ENCODE measurements around the gene DLX2. TPM values are rescaled to one million over a fixed set of nuclear protein-coding genes. Genes with fewer than 3 reads are reported as not detected.
A peak's percentile ranks its signal among the peaks of the same experiment; 100 is the strongest.

Gene DLX2
- total RNA-seq, 1 experiment from 2014 or later, result 0.76 TPM

DNA sequence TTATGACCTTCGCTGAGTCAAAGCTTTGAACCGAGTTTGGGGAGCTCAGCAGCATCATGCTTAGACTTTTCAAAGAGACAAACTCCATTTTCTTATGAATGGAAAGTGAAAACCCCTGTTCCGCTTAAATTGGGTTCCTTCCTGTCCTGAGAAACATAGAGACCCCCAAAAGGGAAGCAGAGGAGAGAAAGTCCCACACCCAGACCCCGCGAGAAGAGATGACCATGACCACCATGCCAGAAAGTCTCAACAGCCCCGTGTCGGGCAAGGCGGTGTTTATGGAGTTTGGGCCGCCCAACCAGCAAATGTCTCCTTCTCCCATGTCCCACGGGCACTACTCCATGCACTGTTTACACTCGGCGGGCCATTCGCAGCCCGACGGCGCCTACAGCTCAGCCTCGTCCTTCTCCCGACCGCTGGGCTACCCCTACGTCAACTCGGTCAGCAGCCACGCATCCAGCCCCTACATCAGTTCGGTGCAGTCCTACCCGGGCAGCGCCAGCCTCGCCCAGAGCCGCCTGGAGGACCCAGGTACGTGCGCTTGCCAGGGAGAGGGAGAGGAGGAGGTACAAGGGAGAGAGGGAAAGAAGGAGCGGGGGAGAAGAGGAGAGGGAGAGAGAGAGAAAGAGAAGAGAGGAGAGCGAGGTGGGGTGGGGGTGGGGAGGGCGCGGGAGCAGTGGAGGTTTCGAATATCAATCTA is 17.1 kb downstream of the DLX2 start, which contains the start of gene DLX1:
Gene DLX1, plus strand, starts transcription at position 48 of the 700 bp plus-strand sequence. Its CDS starts 171 bp downstream, at position 219.
- no TSS peak for BruUV-seq (replicated peaks)
- Histone ChIP-seq H3K4me3 (peak within 1 kb of the TSS; percentile 37; the same call in 1 of the 2 replicates), H3K79me2 (ENCODE audit: low read depth) (no peaks in the 10 kb centered on the region), H3K4me1 (replicated peaks; ENCODE audit: insufficient read depth) (0 out of 2 replicates have a peak, but pooled peaks cover 4% of the 10 kb centered on the region), H3F3A (ENCODE audit: insufficient read depth, low read depth) (peaks cover 10% of the 10 kb centered on the region; the same call in 1 of the 2 replicates), H3K27me3 (ENCODE audit: insufficient read depth, low read depth) (no peaks in the 10 kb centered on the region), H4K20me1 (ENCODE audit: insufficient read depth) (no peaks in the 10 kb centered on the region), H3K9me2 (ENCODE audit: insufficient read depth) (no peaks in the 10 kb centered on the region), H3K27ac (no peak within 1 kb of the TSS), H2AFZ (peak within 1 kb of the TSS; percentile 49), H3K36me3 (ENCODE audit: low read depth) (no peaks in the 10 kb centered on the region), H3K9me3 (ENCODE audit: insufficient read depth, low read depth) (peaks cover 5% of the 10 kb centered on the region; the same call in 1 of the 2 replicates), H3K4me2 (peak within 1 kb of the TSS; percentile 49)
- DNase-seq, result no peak
- ChIA-PET CTCF (no interaction called here), POLR2A (ENCODE audit: unreplicated experiment) (no interaction called here)
- TF ChIP-seq EZH2 (IDR thresholded peaks at IDR 0.05; ENCODE audit: low read depth), result no peak
- TF ChIP-seq, protein P1, sequence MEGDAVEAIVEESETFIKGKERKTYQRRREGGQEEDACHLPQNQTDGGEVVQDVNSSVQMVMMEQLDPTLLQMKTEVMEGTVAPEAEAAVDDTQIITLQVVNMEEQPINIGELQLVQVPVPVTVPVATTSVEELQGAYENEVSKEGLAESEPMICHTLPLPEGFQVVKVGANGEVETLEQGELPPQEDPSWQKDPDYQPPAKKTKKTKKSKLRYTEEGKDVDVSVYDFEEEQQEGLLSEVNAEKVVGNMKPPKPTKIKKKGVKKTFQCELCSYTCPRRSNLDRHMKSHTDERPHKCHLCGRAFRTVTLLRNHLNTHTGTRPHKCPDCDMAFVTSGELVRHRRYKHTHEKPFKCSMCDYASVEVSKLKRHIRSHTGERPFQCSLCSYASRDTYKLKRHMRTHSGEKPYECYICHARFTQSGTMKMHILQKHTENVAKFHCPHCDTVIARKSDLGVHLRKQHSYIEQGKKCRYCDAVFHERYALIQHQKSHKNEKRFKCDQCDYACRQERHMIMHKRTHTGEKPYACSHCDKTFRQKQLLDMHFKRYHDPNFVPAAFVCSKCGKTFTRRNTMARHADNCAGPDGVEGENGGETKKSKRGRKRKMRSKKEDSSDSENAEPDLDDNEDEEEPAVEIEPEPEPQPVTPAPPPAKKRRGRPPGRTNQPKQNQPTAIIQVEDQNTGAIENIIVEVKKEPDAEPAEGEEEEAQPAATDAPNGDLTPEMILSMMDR (conservative IDR thresholded peaks at IDR 0.05), result no peak
- intact Hi-C loops (cut with micrococcal nuclease; ENCODE audit: unreplicated experiment), result no loop called here

DNA sequence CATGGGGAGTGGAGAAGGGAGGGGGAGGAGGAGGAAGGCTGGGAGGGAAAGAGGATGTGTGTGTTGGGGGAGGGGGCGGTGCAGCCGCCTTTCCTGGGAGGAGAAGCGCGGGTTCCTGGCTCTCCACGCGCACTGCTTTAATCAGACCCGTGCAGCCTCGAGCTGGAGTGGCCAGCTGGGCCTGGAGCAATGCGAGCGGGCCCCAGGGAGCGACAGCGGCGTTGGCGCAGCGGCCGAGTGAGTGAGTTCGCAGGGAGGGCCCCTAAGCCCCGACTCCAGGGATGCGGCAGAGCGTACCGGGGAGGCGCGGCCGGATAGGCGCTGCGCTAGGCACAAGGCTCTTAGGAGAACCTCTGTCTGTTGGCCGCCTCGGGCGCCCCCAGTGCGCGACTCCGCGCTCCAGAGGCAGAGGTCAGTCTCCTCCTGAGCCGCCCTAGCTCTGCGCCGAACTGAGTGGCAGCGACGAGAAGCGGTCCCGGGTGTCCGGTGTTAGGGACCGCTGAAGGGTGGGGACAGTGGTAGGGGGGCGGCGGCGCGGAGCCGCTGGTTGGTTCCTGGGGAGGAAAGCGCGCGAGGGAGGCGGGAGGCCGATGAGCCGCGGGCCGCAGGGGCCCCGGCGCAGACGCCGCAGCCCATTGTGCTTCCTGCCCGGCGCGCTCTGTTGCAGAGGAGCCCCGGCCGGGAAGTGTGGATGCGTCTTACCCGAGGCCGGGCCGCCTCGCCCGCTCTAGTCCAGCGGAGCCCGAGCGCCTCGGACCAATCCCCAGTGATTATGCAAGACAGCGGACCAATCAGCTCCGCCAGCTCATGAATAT is 17.8 kb downstream of the DLX2 start:
- Histone ChIP-seq H3F3A (ENCODE audit: insufficient read depth, low read depth) (peaks cover 10% of the 10 kb centered on the region; the same call in 1 of the 2 replicates), H4K20me1 (ENCODE audit: insufficient read depth) (no peaks in the 10 kb centered on the region), H3K79me2 (ENCODE audit: low read depth) (no peaks in the 10 kb centered on the region), H3K27ac (no peak overlapping the region), H3K9me3 (ENCODE audit: insufficient read depth, low read depth) (peaks cover 5% of the 10 kb centered on the region; the same call in 1 of the 2 replicates), H3K27me3 (ENCODE audit: insufficient read depth, low read depth) (no peaks in the 10 kb centered on the region), H3K9me2 (ENCODE audit: insufficient read depth) (no peaks in the 10 kb centered on the region), H3K4me2 (peak overlapping the region; percentile 49), H3K4me1 (replicated peaks; ENCODE audit: insufficient read depth) (0 out of 2 replicates have a peak, but pooled peaks cover 4% of the 10 kb centered on the region), H3K36me3 (ENCODE audit: low read depth) (no peaks in the 10 kb centered on the region), H2AFZ (peak overlapping the region; percentile 49), H3K4me3 (peak overlapping the region; percentile 37; the same call in 1 of the 2 replicates)
- TF ChIP-seq, protein P1 (conservative IDR thresholded peaks at IDR 0.05), result no peak
- no peak for TF ChIP-seq EZH2 (IDR thresholded peaks at IDR 0.05; ENCODE audit: low read depth)
- BruUV-seq (replicated peaks), result no TSS peak
- ChIA-PET CTCF (no interaction called here), POLR2A (ENCODE audit: unreplicated experiment) (no interaction called here)
- DNase-seq, result peak; percentile 70 to 71
- intact Hi-C loops (cut with micrococcal nuclease; ENCODE audit: unreplicated experiment), result no loop called here

DNA sequence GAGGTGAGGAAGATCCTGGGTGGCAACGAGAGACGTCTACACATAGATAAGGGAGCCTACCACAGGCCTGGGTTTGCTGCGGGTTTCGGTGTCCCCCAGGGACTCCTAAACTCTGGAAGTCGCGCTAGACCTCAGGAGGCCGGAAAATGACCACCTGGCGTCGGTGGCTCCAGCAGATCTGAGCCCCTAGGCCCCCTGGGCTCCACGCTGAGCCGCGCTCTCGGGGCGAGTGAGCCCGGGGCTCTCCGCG is 18.4 kb downstream of the DLX2 start:
- BruUV-seq (replicated peaks), result no TSS peak
- no peak for DNase-seq
- Histone ChIP-seq H4K20me1 (ENCODE audit: insufficient read depth) (no peaks in the 10 kb centered on the region), H3K27me3 (ENCODE audit: insufficient read depth, low read depth) (no peaks in the 10 kb centered on the region), H3K9me3 (ENCODE audit: insufficient read depth, low read depth) (peaks cover 5% of the 10 kb centered on the region; the same call in 1 of the 2 replicates), H3K4me2 (no peak overlapping the region), H3F3A (ENCODE audit: insufficient read depth, low read depth) (peaks cover 10% of the 10 kb centered on the region; the same call in 1 of the 2 replicates), H3K79me2 (ENCODE audit: low read depth) (no peaks in the 10 kb centered on the region), H2AFZ (no peak overlapping the region), H3K9me2 (ENCODE audit: insufficient read depth) (no peaks in the 10 kb centered on the region), H3K4me3 (no peak overlapping the region), H3K36me3 (ENCODE audit: low read depth) (no peaks in the 10 kb centered on the region), H3K27ac (no peak overlapping the region), H3K4me1 (replicated peaks; ENCODE audit: insufficient read depth) (0 out of 2 replicates have a peak, but pooled peaks cover 4% of the 10 kb centered on the region)
- TF ChIP-seq EZH2 (IDR thresholded peaks at IDR 0.05; ENCODE audit: low read depth), result no peak
- TF ChIP-seq, protein P1 (conservative IDR thresholded peaks at IDR 0.05), result no peak
- intact Hi-C loops (cut with micrococcal nuclease; ENCODE audit: unreplicated experiment), result no loop called here
- ChIA-PET POLR2A (ENCODE audit: unreplicated experiment) (no interaction called here), CTCF (no interaction called here)

Data from PC-9 (cell line).